Stomach (tissue), 4 donors: ENCODE measurements around the gene NOC2L.

ENCODE experiments used
- CTCF ChIP-seq, 7 experiments: fragments of 450-650 bp in 4 of 7; fragments of 200-600 bp in 3 of 7; sonication (generic) in 3 of 7; IDR thresholded peaks; one replicate each; pipeline ENCODE4 v1.5.1; 2016 to 2019; ENCODE audit warnings: antibody characterized with exemption in 7 of 7, control low read depth in 2 of 7, mild to moderate bottlenecking in 1 of 7
- EP300 ChIP-seq: sonication (generic); formaldehyde crosslinking; IDR thresholded peaks from one replicate; pipeline ENCODE4 v1.6.1; 2017; ENCODE audit warnings: antibody characterized with exemption
- POLR2AphosphoS5 ChIP-seq, 3 donors: sonication (generic); formaldehyde crosslinking; IDR thresholded peaks; one replicate each; pipeline ENCODE4 v1.6.1; 2016; ENCODE audit warnings: antibody characterized with exemption in 3 of 3

GRCh38 chr1:969260-969855 lies 10.3 kb upstream of the NOC2L start:
- no peak for TF ChIP-seq CTCF (IDR thresholded peaks at IDR 0.05)
- no peak for TF ChIP-seq EP300
- TF ChIP-seq POLR2AphosphoS5 (IDR thresholded peaks at IDR 0.05): no peak
